B cell (primary cell): ENCODE results near the gene MAN1A1.

ENCODE experiments used
- EZH2 ChIP-seq: IDR thresholded peaks from 2 replicates; pipeline ENCODE4 v1.6.1; 2012; ENCODE audit warnings: borderline replicate concordance, low read depth, mild to moderate bottlenecking, moderate library complexity, low read length; ENCODE audit not compliant: insufficient read depth, poor library complexity, severe bottlenecking
- TF ChIP-seq, protein P1 (sequence below): fragments of 200-600 bp; IDR thresholded peaks from one replicate; pipeline ENCODE4 v1.8.0; 2022; ENCODE audit warnings: antibody characterized with exemption, mild to moderate bottlenecking

DNA sequence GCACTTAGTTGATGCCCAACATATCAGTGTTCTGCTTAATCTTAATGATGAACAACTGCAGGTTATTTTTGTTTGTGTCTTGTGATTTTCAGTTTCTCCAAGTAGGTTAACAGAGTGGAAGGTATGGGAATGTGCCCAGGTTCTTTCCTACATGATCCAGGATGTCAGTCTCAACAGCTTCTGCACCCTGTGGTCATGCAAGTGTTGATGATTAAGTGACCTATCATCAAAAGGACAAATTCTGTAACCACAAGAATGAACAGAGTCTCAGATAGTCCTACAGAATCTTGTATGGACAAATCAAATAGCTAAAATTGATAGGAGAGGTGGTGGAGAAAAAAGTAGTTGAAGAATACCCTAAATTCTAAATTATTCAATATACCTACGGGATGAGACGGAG, 26.1 kb downstream of the MAN1A1 start:
- TF ChIP-seq EZH2 = no peak
- TF ChIP-seq, protein P1, sequence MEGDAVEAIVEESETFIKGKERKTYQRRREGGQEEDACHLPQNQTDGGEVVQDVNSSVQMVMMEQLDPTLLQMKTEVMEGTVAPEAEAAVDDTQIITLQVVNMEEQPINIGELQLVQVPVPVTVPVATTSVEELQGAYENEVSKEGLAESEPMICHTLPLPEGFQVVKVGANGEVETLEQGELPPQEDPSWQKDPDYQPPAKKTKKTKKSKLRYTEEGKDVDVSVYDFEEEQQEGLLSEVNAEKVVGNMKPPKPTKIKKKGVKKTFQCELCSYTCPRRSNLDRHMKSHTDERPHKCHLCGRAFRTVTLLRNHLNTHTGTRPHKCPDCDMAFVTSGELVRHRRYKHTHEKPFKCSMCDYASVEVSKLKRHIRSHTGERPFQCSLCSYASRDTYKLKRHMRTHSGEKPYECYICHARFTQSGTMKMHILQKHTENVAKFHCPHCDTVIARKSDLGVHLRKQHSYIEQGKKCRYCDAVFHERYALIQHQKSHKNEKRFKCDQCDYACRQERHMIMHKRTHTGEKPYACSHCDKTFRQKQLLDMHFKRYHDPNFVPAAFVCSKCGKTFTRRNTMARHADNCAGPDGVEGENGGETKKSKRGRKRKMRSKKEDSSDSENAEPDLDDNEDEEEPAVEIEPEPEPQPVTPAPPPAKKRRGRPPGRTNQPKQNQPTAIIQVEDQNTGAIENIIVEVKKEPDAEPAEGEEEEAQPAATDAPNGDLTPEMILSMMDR = no peak
